ENCODE results near the gene TMEM100. TPM values are rescaled to one million over a fixed set of nuclear protein-coding genes. Genes with fewer than 3 reads are reported as not detected.

Gene TMEM100
- total and polyA plus RNA-seq, 2 donors, result 15.3 to 36.0 TPM

- H3K4me1 ChIP-seq (ENCODE audit: insufficient read depth), result no peaks in the 10 kb centered on the region
- H3K27ac ChIP-seq (ENCODE audit: low read depth), result no peak overlapping the region
- H3K4me3 ChIP-seq (ENCODE audit: low read depth, low read length), result no peak overlapping the region
- no peak for DNase-seq (ENCODE audit: extremely low spot score)
- 37% methylated on average over 5 of the region's 5 CpGs for WGBS
- H3K36me3 ChIP-seq (ENCODE audit: insufficient read depth), result no peaks in the 10 kb centered on the region
These were observed 13.2 kb upstream of the TMEM100 start for GRCh38 chr17:55735731-55736405.

DNA sequence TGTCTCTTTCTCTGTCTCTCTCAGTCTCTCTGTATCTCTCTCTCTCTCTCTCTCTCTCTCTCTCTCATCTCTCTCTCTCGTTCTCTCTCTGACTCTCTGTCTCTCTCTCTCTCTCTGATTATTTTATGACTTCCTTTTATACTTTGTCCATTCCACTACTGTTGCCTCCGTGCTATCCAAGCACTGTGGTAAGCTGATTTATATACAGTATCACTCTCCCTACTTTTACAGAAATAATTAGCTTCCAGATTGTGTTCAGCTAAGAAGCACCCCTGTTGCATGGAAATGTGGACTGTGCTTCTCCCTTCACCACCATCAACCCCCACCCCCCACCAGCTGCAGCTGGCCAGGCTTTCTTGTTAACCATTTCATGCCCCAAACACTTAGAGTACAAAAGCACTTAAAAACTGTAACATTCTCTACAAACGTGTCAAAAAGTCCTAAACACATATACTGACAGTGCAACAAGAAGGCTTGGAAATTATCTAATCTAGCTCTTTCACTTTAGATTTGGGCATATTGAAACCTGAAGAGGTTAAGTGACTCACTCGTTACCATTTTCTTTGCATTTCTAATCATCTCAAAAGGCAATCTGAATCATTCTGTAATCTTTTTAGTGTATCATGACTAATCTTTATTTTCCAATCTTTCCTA, 11.6 kb upstream of the TMEM100 start:
- no peak overlapping the region for H3K27ac ChIP-seq (ENCODE audit: low read depth)
- no peak overlapping the region for H3K4me3 ChIP-seq (ENCODE audit: low read depth, low read length)
- 58% methylated on average over 4 of the region's 4 CpGs for WGBS
- DNase-seq (ENCODE audit: extremely low spot score), result no peak
- no peaks in the 10 kb centered on the region for H3K4me1 ChIP-seq (ENCODE audit: insufficient read depth)
- no peaks in the 10 kb centered on the region for H3K36me3 ChIP-seq (ENCODE audit: insufficient read depth)

- WGBS, result 27% methylated on average over 10 of the region's 10 CpGs
- no peak for DNase-seq (ENCODE audit: extremely low spot score)
- Histone ChIP-seq H3K4me3 (ENCODE audit: low read depth, low read length) (no peak overlapping the region), H3K4me1 (ENCODE audit: insufficient read depth) (no peaks in the 10 kb centered on the region), H3K36me3 (ENCODE audit: insufficient read depth) (no peaks in the 10 kb centered on the region), H3K27ac (ENCODE audit: low read depth) (no peak overlapping the region)
These were observed 9.1 kb upstream of the TMEM100 start for GRCh38 chr17:55731586-55732250.

DNA sequence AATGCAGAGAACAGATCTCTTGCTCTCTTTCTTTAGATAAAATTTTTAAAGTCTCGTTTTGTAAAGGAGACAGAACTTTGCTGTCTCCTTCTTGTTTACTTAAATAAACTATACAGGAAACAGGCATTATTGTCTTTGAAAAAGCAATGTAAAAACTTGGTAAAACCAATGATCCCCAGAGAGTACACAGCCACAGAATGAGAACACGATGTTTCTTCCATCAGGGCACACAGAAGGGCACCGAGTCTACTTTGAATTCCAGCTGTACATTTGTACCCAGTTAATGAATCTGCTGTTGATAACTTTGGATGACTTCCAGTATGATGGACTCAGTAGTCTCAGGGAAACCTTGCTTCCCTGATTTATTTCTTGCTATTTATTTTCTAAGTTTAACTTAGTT, 8.1 kb upstream of the TMEM100 start:
- 17% methylated on average over 3 of the region's 3 CpGs for whole genome bisulfite sequencing
- H3K27ac ChIP-seq (ENCODE audit: low read depth), result no peak overlapping the region
- H3K4me1 ChIP-seq (ENCODE audit: insufficient read depth), result no peaks in the 10 kb centered on the region

GRCh38 chr17:55730380-55730779, 7.7 kb upstream of the TMEM100 start:
- H3K36me3 ChIP-seq (ENCODE audit: insufficient read depth), result no peaks in the 10 kb centered on the region
- no peaks in the 10 kb centered on the region for H3K4me1 ChIP-seq (ENCODE audit: insufficient read depth)
- H3K4me3 ChIP-seq (ENCODE audit: low read depth, low read length), result no peak overlapping the region
- no peak for DNase-seq (ENCODE audit: extremely low spot score)
- no peak overlapping the region for H3K27ac ChIP-seq (ENCODE audit: low read depth)
- 5% methylated on average over 1 of the region's 1 CpG for WGBS

More for the DNA sequence above, 8.1 kb upstream of the TMEM100 start:
- H3K36me3 ChIP-seq (ENCODE audit: insufficient read depth), result no peaks in the 10 kb centered on the region
- DNase-seq (ENCODE audit: extremely low spot score), result no peak
- no peak overlapping the region for H3K4me3 ChIP-seq (ENCODE audit: low read depth, low read length)

GRCh38 chr17:55729484-55729883, 6.8 kb upstream of the TMEM100 start:
- H3K27ac ChIP-seq (ENCODE audit: low read depth), result no peak overlapping the region
- no peak for DNase-seq (ENCODE audit: extremely low spot score)
- WGBS, result 84% methylated on average over 1 of the region's 1 CpG
- no peaks in the 10 kb centered on the region for H3K36me3 ChIP-seq (ENCODE audit: insufficient read depth)
- no peak overlapping the region for H3K4me3 ChIP-seq (ENCODE audit: low read depth, low read length)
- no peaks in the 10 kb centered on the region for H3K4me1 ChIP-seq (ENCODE audit: insufficient read depth)

DNA sequence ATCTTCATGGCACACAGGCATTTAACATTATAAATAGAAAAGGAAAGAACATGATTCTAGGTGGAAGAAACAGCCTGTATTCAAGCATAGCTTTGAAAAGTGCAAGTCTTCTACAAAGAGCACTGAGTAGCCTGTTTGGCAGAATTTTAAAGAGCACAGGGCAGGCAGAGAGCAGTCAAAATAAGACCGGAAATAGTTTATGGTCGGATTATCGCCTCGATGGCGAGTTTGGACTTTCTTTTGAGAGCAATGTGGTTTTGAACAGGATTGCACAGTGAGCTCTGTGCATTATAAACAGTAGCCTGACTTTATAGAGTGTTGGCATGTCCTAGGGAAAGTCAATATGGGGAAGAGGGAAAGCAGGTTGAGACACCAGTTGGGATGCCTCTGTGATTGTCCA, 6.2 kb upstream of the TMEM100 start:
- Histone ChIP-seq H3K4me3 (ENCODE audit: low read depth, low read length) (no peak overlapping the region), H3K4me1 (ENCODE audit: insufficient read depth) (no peaks in the 10 kb centered on the region), H3K36me3 (ENCODE audit: insufficient read depth) (no peaks in the 10 kb centered on the region), H3K27ac (ENCODE audit: low read depth) (no peak overlapping the region)
- DNase-seq (ENCODE audit: extremely low spot score), result no peak
- WGBS, result 27% methylated on average over 5 of the region's 5 CpGs

- Histone ChIP-seq H3K27ac (ENCODE audit: low read depth) (no peak overlapping the region), H3K36me3 (ENCODE audit: insufficient read depth) (no peaks in the 10 kb centered on the region), H3K4me3 (ENCODE audit: low read depth, low read length) (no peak overlapping the region), H3K4me1 (ENCODE audit: insufficient read depth) (no peaks in the 10 kb centered on the region)
- DNase-seq (ENCODE audit: extremely low spot score), result no peak
- WGBS, result 90% methylated on average over 5 of the region's 5 CpGs
These were observed 5.7 kb upstream of the TMEM100 start for GRCh38 chr17:55728361-55728760.

DNA sequence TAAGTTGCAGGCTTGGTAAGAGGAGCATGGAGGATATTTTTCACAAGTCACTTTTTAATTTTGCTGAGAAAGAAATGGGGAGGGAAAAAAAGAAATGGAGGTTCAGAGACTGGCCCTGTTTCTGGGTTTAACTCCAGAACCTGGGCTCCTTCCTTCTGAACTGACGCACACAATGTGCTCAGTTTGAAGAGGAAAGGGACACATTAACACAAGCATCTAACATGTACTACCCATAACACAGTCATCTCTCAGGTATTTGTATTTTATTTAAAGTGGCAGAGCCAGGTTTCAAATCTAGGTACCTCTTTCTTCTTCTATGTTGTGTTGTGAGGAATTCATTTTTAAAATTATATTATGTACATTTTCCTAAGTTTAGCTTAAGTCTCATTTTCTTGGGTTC, 5.3 kb upstream of the TMEM100 start:
- no peak for DNase-seq (ENCODE audit: extremely low spot score)
- WGBS, result 92% methylated on average over 1 of the region's 1 CpG
- H3K4me3 ChIP-seq (ENCODE audit: low read depth, low read length), result no peak overlapping the region
- no peaks in the 10 kb centered on the region for H3K36me3 ChIP-seq (ENCODE audit: insufficient read depth)
- no peak overlapping the region for H3K27ac ChIP-seq (ENCODE audit: low read depth)
- H3K4me1 ChIP-seq (ENCODE audit: insufficient read depth), result no peaks in the 10 kb centered on the region

- no peaks in the 10 kb centered on the region for H3K4me1 ChIP-seq (ENCODE audit: insufficient read depth)
- no peak for DNase-seq (ENCODE audit: extremely low spot score)
- no peaks in the 10 kb centered on the region for H3K36me3 ChIP-seq (ENCODE audit: insufficient read depth)
- H3K27ac ChIP-seq (ENCODE audit: low read depth), result no peak overlapping the region
- no peak overlapping the region for H3K4me3 ChIP-seq (ENCODE audit: low read depth, low read length)
- 92% methylated on average over 6 of the region's 6 CpGs for WGBS
These were observed 4.6 kb upstream of the TMEM100 start for GRCh38 chr17:55727275-55727674.

DNA sequence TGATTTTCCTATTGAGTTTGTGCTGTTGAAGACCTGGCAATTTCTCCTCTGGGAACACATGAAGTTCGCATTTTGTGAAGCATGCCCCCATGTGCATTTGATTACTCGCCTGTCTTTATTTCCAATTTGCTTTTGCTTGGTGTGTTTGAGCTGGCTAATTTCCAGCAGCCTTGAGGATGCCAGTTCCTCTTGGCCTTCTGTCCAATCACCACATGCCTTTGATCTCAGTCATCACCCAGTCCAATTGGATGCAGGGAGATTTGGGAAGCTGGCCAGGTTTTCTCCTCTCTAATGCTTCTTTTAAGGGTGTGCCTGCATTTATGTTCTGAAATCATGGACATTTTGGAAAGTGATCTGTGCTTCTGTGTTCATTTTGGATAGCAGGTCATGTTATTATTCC, 3.8 kb upstream of the TMEM100 start:
- 66% methylated on average over 2 of the region's 2 CpGs for WGBS
- H3K36me3 ChIP-seq (ENCODE audit: insufficient read depth), result no peaks in the 10 kb centered on the region
- no peak overlapping the region for H3K27ac ChIP-seq (ENCODE audit: low read depth)
- no peaks in the 10 kb centered on the region for H3K4me1 ChIP-seq (ENCODE audit: insufficient read depth)
- H3K4me3 ChIP-seq (ENCODE audit: low read depth, low read length), result no peak overlapping the region
- DNase-seq (ENCODE audit: extremely low spot score), result no peak

- H3K4me3 ChIP-seq (ENCODE audit: low read depth, low read length), result no peak overlapping the region
- DNase-seq (ENCODE audit: extremely low spot score), result no peak
- H3K4me1 ChIP-seq (ENCODE audit: insufficient read depth), result no peaks in the 10 kb centered on the region
- H3K36me3 ChIP-seq (ENCODE audit: insufficient read depth), result no peaks in the 10 kb centered on the region
- no peak overlapping the region for H3K27ac ChIP-seq (ENCODE audit: low read depth)
These were observed 804 bp upstream of the TMEM100 start for GRCh38 chr17:55723488-55723848.

DNA sequence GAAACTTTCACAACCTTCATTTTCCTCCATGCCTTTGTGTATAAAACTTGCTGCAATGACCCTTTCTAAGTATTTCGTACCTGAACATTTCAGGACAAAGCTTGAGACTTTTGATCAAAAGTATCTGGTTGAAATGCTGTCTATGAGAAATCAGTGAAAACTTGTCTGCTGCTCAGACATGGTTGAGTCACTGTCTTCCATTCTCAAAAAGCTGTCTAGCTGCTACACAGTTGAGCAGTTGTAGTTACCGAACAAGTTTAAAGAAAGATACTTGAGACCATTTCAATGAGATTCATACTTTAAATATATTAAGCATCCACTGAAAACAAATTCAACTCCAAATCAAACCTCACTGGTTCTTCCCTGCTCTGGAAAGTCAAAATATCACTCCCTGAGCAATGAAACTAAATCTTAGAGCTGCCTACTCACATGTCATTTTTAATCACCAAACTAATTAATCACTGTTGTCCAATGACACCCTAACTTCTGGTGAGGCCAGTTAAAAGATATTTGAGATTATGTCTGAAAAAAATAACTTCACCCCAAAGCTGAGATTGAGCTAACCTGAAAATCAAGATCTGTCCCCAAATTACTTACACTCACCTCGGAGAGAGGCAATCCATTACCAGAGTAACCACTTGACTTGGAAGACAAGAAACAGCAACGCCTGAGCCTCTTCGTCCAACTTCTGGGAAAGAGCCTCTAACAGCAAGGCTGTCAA, 488 bp downstream of the TMEM100 start:
- H3K4me3 ChIP-seq (ENCODE audit: low read depth, low read length), result peak overlapping the region; percentile 26

More for the DNA sequence above, 488 bp downstream of the TMEM100 start:
- 40% methylated on average over 5 of the region's 5 CpGs for WGBS
- no peak for DNase-seq (ENCODE audit: extremely low spot score)
- Histone ChIP-seq H3K4me1 (ENCODE audit: insufficient read depth) (no peaks in the 10 kb centered on the region), H3K27ac (ENCODE audit: low read depth) (no peak overlapping the region), H3K36me3 (ENCODE audit: insufficient read depth) (no peaks in the 10 kb centered on the region)
